Trophoblast cell (in vitro differentiated cells and primary cell): ENCODE data around the gene KIR3DL2.
"Not testable (repeated sequence)": the region's sequence is repeated elsewhere in the genome, so short reads cannot be mapped to it uniquely, and the experiment has no call there.

ENCODE experiments used
- DNase-seq, 2 donors: peaks; one replicate each; pipeline ENCODE4 v3.0.0-alpha.2; 2016
- H2AFZ ChIP-seq: 2 replicates; pipeline ENCODE4 v1.6.1; 2013; ENCODE audit warnings: low read length, moderate library complexity, mild to moderate bottlenecking; ENCODE audit not compliant: insufficient read depth, poor library complexity
- H2AK5ac ChIP-seq: 2 replicates; pipeline ENCODE4 v1.6.1; 2013; ENCODE audit warnings: mild to moderate bottlenecking, low read length
- H2BK120ac ChIP-seq: 2 replicates; pipeline ENCODE4 v1.6.1; 2013; ENCODE audit warnings: low read length, mild to moderate bottlenecking, moderate library complexity; ENCODE audit not compliant: insufficient read depth, poor library complexity
- H2BK12ac ChIP-seq: 2 replicates; pipeline ENCODE4 v1.6.1; 2013; ENCODE audit warnings: mild to moderate bottlenecking, low read length, moderate library complexity
- H2BK5ac ChIP-seq: 2 replicates; pipeline ENCODE4 v1.6.1; 2013; ENCODE audit warnings: low read length, low read depth, moderate library complexity, mild to moderate bottlenecking; ENCODE audit not compliant: poor library complexity
- H3K14ac ChIP-seq: 2 replicates; pipeline ENCODE4 v1.6.1; 2013; ENCODE audit warnings: mild to moderate bottlenecking, low read length
- H3K18ac ChIP-seq: 2 replicates; pipeline ENCODE4 v1.6.1; 2013; ENCODE audit warnings: mild to moderate bottlenecking, low read length
- H3K23ac ChIP-seq: 2 replicates; pipeline ENCODE4 v1.6.1; 2013; ENCODE audit warnings: low read length
- H3K27ac ChIP-seq: 2 replicates; pipeline ENCODE4 v1.5.1; 2013; ENCODE audit warnings: low read depth, mild to moderate bottlenecking, inconsistent platforms, low read length, moderate library complexity
- H3K27me3 ChIP-seq: 2 replicates; pipeline ENCODE4 v1.6.1; 2013; ENCODE audit warnings: inconsistent platforms, mild to moderate bottlenecking, low read length, moderate library complexity; ENCODE audit not compliant: insufficient read depth
- H3K36me3 ChIP-seq, 2 experiments: 1 replicate in 1 of 2; 2 replicates in 1 of 2; pipeline ENCODE4 v1.6.1; 2013; ENCODE audit warnings: low read length in 2 of 2, mild to moderate bottlenecking in 2 of 2, moderate library complexity in 1 of 2; ENCODE audit not compliant: insufficient read depth in 2 of 2, control insufficient read depth in 1 of 2
- H3K4ac ChIP-seq: 2 replicates; pipeline ENCODE4 v1.6.1; 2013; ENCODE audit warnings: low read depth, mild to moderate bottlenecking, low read length, moderate library complexity
- H3K4me1 ChIP-seq, 2 experiments: 1 replicate in 1 of 2; 2 replicates in 1 of 2; pipeline ENCODE4 v1.6.1; 2013; ENCODE audit warnings: low read length in 2 of 2, mild to moderate bottlenecking in 2 of 2, moderate library complexity in 1 of 2; ENCODE audit not compliant: insufficient read depth in 2 of 2, control insufficient read depth in 1 of 2
- H3K4me2 ChIP-seq: 2 replicates; pipeline ENCODE4 v1.6.1; 2013; ENCODE audit warnings: inconsistent platforms, mild to moderate bottlenecking, low read length, moderate library complexity
- H3K4me3 ChIP-seq: 2 replicates; pipeline ENCODE4 v1.5.1; 2013; ENCODE audit warnings: mild to moderate bottlenecking, low read depth, low read length, inconsistent platforms
- H3K79me1 ChIP-seq: one replicate; pipeline ENCODE4 v1.6.1; 2013; ENCODE audit warnings: low read length
- H3K79me2 ChIP-seq: 2 replicates; pipeline ENCODE4 v1.6.1; 2013; ENCODE audit warnings: low read length, mild to moderate bottlenecking; ENCODE audit not compliant: control insufficient read depth, insufficient read depth, poor library complexity
- H3K9ac ChIP-seq: 2 replicates; pipeline ENCODE4 v1.6.1; 2013; ENCODE audit warnings: mild to moderate bottlenecking, low read length
- H3K9me3 ChIP-seq: 2 replicates; pipeline ENCODE4 v1.6.1; 2013; ENCODE audit warnings: low read depth, mild to moderate bottlenecking, control low read depth, inconsistent platforms, low read length; ENCODE audit not compliant: insufficient read depth
- H4K12ac ChIP-seq: 2 replicates; pipeline ENCODE4 v1.6.1; 2013; ENCODE audit warnings: low read depth, mild to moderate bottlenecking, low read length, moderate library complexity
- H4K8ac ChIP-seq: 2 replicates; pipeline ENCODE4 v1.6.1; 2013; ENCODE audit warnings: low read depth, mild to moderate bottlenecking, low read length, moderate library complexity
- H4K91ac ChIP-seq: one replicate; pipeline ENCODE4 v1.6.1; 2013; ENCODE audit warnings: low read depth, mild to moderate bottlenecking, low read length, moderate library complexity
- WGBS: extraction: QIAGEN DNeasy Blood & Tissue Kit; methylation state at CpG from one replicate; pipeline ENCODE4 v1.1.7; 2013; ENCODE audit warnings: missing lambda C conversion rate; ENCODE audit not compliant: insufficient read length, insufficient coverage; ENCODE audit errors: extremely low coverage; 5-methylcytosine and 5-hydroxymethylcytosine counted together

Gene KIR3DL2

DNA sequence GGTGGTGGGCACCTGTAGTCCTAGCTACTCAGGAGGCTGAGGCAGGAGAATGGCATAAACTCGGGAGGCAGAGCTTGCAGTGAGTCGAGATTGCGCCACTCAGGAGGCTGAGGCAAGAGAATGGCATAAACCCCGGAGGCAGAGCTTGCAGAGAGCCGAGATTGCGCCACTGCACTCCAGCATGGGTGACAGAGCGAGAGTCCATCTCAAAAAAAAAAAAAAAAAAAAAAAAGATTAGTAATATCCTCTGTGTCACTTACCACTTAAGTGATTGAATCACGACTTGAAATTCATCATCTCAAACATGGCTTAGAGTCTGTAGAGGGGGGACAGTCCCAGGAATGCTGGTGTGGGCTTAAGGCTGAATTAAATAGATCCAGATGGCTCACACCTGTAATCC lies 50.9 kb downstream of the KIR3DL2 start:
- not testable (repeated sequence) for H2BK12ac ChIP-seq, H3K9ac ChIP-seq, H3K79me2 ChIP-seq, H4K12ac ChIP-seq, H3K27me3 ChIP-seq, H3K36me3 ChIP-seq, H2BK5ac ChIP-seq, H3K18ac ChIP-seq, H2BK120ac ChIP-seq, H2AFZ ChIP-seq, H3K4me3 ChIP-seq, H3K4me2 ChIP-seq, H3K79me1 ChIP-seq, H2AK5ac ChIP-seq, H3K23ac ChIP-seq, H3K9me3 ChIP-seq, H3K4ac ChIP-seq, H3K4me1 ChIP-seq, H3K27ac ChIP-seq
- WGBS, result no CpG with 5 or more reads among the region's 8 CpGs
- peak; percentile 88 to 92 for DNase-seq
- Histone ChIP-seq H3K14ac (peak overlapping the region; percentile 44), H4K8ac (peak overlapping the region; percentile 47), H4K91ac (peak overlapping the region; percentile 37)

- Histone ChIP-seq H3K14ac (no peak overlapping the region), H3K4me1 (peaks cover 10 to 12% of the 10 kb centered on the region in 2 experiments), H3K4ac (no peak overlapping the region), H2BK5ac (no peak overlapping the region), H3K27ac (no peak overlapping the region), H4K12ac (no peak overlapping the region), H3K9ac (no peak overlapping the region), H2BK12ac (no peak overlapping the region), H3K4me2 (no peak overlapping the region), H3K9me3 (peaks cover 3% of the 10 kb centered on the region), H3K36me3 (no peaks in the 10 kb centered on the region), H3K79me1 (peaks cover 12% of the 10 kb centered on the region), H3K18ac (no peak overlapping the region), H3K4me3 (no peak overlapping the region), H3K79me2 (no peaks in the 10 kb centered on the region), H2AFZ (no peak overlapping the region), H3K27me3 (no peaks in the 10 kb centered on the region), H2AK5ac (no peak overlapping the region), H3K23ac (no peak overlapping the region), H4K8ac (no peak overlapping the region), H4K91ac (no peak overlapping the region), H2BK120ac (no peak overlapping the region)
- WGBS, result no CpG with 5 or more reads among the region's 3 CpGs
- DNase-seq, result no peak
Observed at GRCh38 chr19:54902061-54902460, 51.8 kb downstream of the KIR3DL2 start.

DNA sequence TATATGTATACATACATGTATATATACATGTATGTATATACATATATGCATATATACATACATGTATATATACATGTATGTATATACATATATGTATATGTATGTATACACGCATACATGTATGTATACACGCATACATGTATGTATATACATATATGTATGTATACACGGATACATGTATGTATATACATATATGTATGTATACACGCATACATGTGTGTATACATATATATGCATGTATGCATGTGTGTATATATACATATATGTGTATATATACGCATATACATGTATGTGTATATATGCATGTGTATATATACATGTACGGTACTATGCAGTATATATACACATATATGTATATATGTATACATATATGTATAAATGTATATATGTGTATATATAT lies 53.1 kb downstream of the KIR3DL2 start:
- no peak overlapping the region for H4K91ac ChIP-seq
- no peak overlapping the region for H4K8ac ChIP-seq
- no peak overlapping the region for H2BK12ac ChIP-seq
- no peaks in the 10 kb centered on the region for H3K36me3 ChIP-seq
- no peak overlapping the region for H3K27ac ChIP-seq
- H3K18ac ChIP-seq, result no peak overlapping the region
- H3K9ac ChIP-seq, result no peak overlapping the region
- no peaks in the 10 kb centered on the region for H3K79me2 ChIP-seq
- DNase-seq, result no peak
- no peak overlapping the region for H2BK5ac ChIP-seq
- H3K9me3 ChIP-seq, result peaks cover 3% of the 10 kb centered on the region
- H3K4me2 ChIP-seq, result no peak overlapping the region
- H3K4ac ChIP-seq, result no peak overlapping the region
- peaks cover 12% of the 10 kb centered on the region for H3K79me1 ChIP-seq
- H3K4me1 ChIP-seq, result peaks cover 10 to 12% of the 10 kb centered on the region in 2 experiments
- H3K4me3 ChIP-seq, result no peak overlapping the region
- H2AFZ ChIP-seq, result no peak overlapping the region
- no peak overlapping the region for H3K23ac ChIP-seq
- H2AK5ac ChIP-seq, result no peak overlapping the region
- WGBS, result no CpG with 5 or more reads among the region's 6 CpGs
- H3K27me3 ChIP-seq, result no peaks in the 10 kb centered on the region
- no peak overlapping the region for H2BK120ac ChIP-seq
- H4K12ac ChIP-seq, result no peak overlapping the region
- H3K14ac ChIP-seq, result no peak overlapping the region

- not testable (repeated sequence) for H3K9ac ChIP-seq, H2BK120ac ChIP-seq, H3K4ac ChIP-seq, H3K14ac ChIP-seq, H3K23ac ChIP-seq, H3K9me3 ChIP-seq, H2AFZ ChIP-seq, H3K4me2 ChIP-seq, H4K91ac ChIP-seq, H3K27me3 ChIP-seq, H4K8ac ChIP-seq, H2BK5ac ChIP-seq, H2AK5ac ChIP-seq, H3K27ac ChIP-seq, DNase-seq, H4K12ac ChIP-seq, H3K36me3 ChIP-seq, H2BK12ac ChIP-seq, H3K18ac ChIP-seq, H3K4me3 ChIP-seq, H3K79me2 ChIP-seq
- Histone ChIP-seq H3K79me1 (peaks cover 12% of the 10 kb centered on the region), H3K4me1 (peaks cover 10 to 12% of the 10 kb centered on the region in 2 experiments)
- WGBS, result no CpG with 5 or more reads among the region's 4 CpGs
Observed at GRCh38 chr19:54904261-54904660, 54.0 kb downstream of the KIR3DL2 start.
